Measurements from ENCODE around the gene TTLL11.

DNA sequence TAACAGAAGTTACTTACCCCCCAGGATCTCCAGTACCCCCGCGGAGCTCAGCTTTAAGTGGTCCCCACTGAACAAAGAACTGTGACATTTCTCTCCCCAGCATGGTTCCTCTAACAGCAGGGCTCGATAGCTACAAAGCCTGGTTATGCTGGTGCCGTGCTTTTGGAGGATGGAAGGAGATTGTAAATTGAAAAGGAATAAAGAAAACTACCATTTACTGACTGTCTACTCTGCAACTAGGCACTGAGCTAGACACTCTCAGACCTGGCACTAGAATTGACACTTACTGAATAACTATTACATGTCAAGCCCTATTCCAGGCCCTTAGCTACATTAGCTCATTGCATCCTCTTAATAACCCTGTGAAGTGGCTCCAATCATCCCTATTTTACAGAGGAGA lies 145.3 kb downstream of the TTLL11 start:
- TF ChIP-seq, protein P1, sequence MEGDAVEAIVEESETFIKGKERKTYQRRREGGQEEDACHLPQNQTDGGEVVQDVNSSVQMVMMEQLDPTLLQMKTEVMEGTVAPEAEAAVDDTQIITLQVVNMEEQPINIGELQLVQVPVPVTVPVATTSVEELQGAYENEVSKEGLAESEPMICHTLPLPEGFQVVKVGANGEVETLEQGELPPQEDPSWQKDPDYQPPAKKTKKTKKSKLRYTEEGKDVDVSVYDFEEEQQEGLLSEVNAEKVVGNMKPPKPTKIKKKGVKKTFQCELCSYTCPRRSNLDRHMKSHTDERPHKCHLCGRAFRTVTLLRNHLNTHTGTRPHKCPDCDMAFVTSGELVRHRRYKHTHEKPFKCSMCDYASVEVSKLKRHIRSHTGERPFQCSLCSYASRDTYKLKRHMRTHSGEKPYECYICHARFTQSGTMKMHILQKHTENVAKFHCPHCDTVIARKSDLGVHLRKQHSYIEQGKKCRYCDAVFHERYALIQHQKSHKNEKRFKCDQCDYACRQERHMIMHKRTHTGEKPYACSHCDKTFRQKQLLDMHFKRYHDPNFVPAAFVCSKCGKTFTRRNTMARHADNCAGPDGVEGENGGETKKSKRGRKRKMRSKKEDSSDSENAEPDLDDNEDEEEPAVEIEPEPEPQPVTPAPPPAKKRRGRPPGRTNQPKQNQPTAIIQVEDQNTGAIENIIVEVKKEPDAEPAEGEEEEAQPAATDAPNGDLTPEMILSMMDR (IDR thresholded peaks at IDR 0.05), result no peak
- no peak for TF ChIP-seq POLR2A (IDR thresholded peaks at IDR 0.05)

Measured in Peyer's patch (tissue), 4 donors.